SK-N-SH treated with all-trans-retinoic acid at 6 μM for 48 hours (cell line): ENCODE measurements around the gene GNB4.

Source experiments
- ARNTL ChIP-seq: fragments of 450-650 bp; formaldehyde crosslinking; IDR thresholded peaks from 2 replicates; pipeline ENCODE4 v1.5.0; 2020; ENCODE audit warnings: low read depth, mild to moderate bottlenecking, moderate library complexity, borderline replicate concordance
- PPARA ChIP-seq: fragments of 250-450 bp; sonication (Bioruptor Pico); IDR thresholded peaks from 2 replicates; pipeline ENCODE4 v1.5.0; 2020; ENCODE audit warnings: mild to moderate bottlenecking, borderline replicate concordance
- RARB ChIP-seq: fragments of 250-450 bp; sonication (Bioruptor Pico); IDR thresholded peaks from 2 replicates; pipeline ENCODE4 v1.8.0; 2021; ENCODE audit warnings: mild to moderate bottlenecking, moderate library complexity
- ZFP30 ChIP-seq: fragments of 450-650 bp; formaldehyde crosslinking; IDR thresholded peaks from 2 replicates; pipeline ENCODE4 v1.5.0; 2022; ENCODE audit warnings: mild to moderate bottlenecking, moderate library complexity
- ZNF70 ChIP-seq: fragments of 450-650 bp; formaldehyde crosslinking; IDR thresholded peaks from 2 replicates; pipeline ENCODE4 v1.5.0; 2020; ENCODE audit warnings: mild to moderate bottlenecking, moderate library complexity

DNA sequence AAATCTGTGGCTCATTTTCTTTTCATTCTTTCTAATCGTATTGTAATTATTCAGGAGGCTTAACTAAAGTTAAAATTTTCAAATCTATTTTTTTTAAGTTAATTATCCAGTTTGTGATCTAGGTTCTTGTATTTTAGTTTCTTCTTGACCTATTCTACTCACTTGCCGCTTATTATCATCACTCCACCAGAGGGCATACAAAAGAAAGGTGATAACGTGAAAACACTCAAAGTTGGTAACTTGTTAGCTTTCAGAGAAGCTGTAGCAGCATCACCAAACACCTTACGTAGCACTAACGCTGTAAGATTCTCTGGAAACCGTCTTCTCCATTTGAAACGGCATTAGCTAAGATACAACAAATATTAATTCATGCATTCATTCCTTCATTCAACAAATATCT is 4.8 kb downstream of the GNB4 start:
- TF ChIP-seq ZNF70 (CRISPR knock-in tag): no peak
- TF ChIP-seq PPARA: no peak
- TF ChIP-seq ZFP30 (CRISPR knock-in tag): no peak
- no peak for TF ChIP-seq RARB (CRISPR knock-in tag)
- TF ChIP-seq ARNTL: no peak
